Uterus (tissue), 2 donors: ENCODE data around the gene CST9L.

Source experiments
- CTCF ChIP-seq, 4 experiments: fragments of 200-600 bp in 2 of 4; fragments of 450-650 bp in 2 of 4; sonication (generic) in 2 of 4; IDR thresholded peaks; one replicate each; pipeline ENCODE4 v1.5.1; 2016 to 2019; ENCODE audit warnings: antibody characterized with exemption in 4 of 4, mild to moderate bottlenecking in 2 of 4, moderate library complexity in 1 of 4
- POLR2A ChIP-seq, 2 donors: fragments of 450-650 bp; IDR thresholded peaks; one replicate each; pipeline ENCODE4 v1.6.1; 2016; ENCODE audit warnings: antibody characterized with exemption in 2 of 2, mild to moderate bottlenecking in 1 of 2, moderate library complexity in 1 of 2

GRCh38 chr20:23566199-23566932 is 1.9 kb downstream of the CST9L start:
- TF ChIP-seq CTCF (IDR thresholded peaks at IDR 0.05) (no peak), POLR2A (IDR thresholded peaks at IDR 0.05) (no peak)
